Lung (tissue), 12 donors: ENCODE data around the gene TXNRD2. TPM values are rescaled to one million over a fixed set of nuclear protein-coding genes. Genes with fewer than 3 reads are reported as not detected.

Source experiments
- ATAC-seq: fragments of 200-7000 bp; cut with Tn5 transposase; one replicate; pipeline ENCODE4 v1.9.1; 2020; ENCODE audit warnings: moderate number of reproducible peaks; ENCODE audit not compliant: insufficient read depth, low FRiP score
- DNase-seq, 3 donors: peaks; one replicate each; pipeline ENCODE4 v3.0.0-alpha.2; 2013 to 2017
- H3K27ac ChIP-seq, 2 donors: one replicate each; pipeline ENCODE4 v1.5.1; 2013; ENCODE audit warnings: mild to moderate bottlenecking in 2 of 2, moderate library complexity in 2 of 2, control low read depth in 1 of 2, inconsistent platforms in 1 of 2, low read depth in 1 of 2, low read length in 1 of 2
- H3K27me3 ChIP-seq, 3 donors: one replicate each; pipeline ENCODE4 v1.5.1; 2013; ENCODE audit warnings: low read length in 2 of 3; ENCODE audit not compliant: control insufficient read depth in 3 of 3, insufficient read depth in 3 of 3
- H3K36me3 ChIP-seq, 4 donors: one replicate each; pipeline ENCODE4 v1.5.1; 2013; ENCODE audit warnings: low read length in 4 of 4, mild to moderate bottlenecking in 1 of 4, moderate library complexity in 1 of 4; ENCODE audit not compliant: control insufficient read depth in 4 of 4, insufficient read depth in 4 of 4
- H3K4me1 ChIP-seq, 5 donors: one replicate each; pipeline ENCODE4 v1.5.1; 2013; ENCODE audit warnings: low read length in 5 of 5, mild to moderate bottlenecking in 2 of 5, moderate library complexity in 1 of 5; ENCODE audit not compliant: control insufficient read depth in 5 of 5, insufficient read depth in 5 of 5
- H3K4me3 ChIP-seq: one replicate; pipeline ENCODE4 v1.5.1; 2013; ENCODE audit warnings: mild to moderate bottlenecking, control low read depth, moderate library complexity
- H3K9ac ChIP-seq, 2 donors: one replicate each; pipeline ENCODE4 v1.5.1; 2013; ENCODE audit warnings: low read length in 2 of 2, control low read depth in 1 of 2; ENCODE audit not compliant: insufficient read depth in 1 of 2
- H3K9me3 ChIP-seq, 4 donors: one replicate each; pipeline ENCODE4 v1.5.1; 2013; ENCODE audit warnings: low read length in 3 of 4, mild to moderate bottlenecking in 1 of 4, moderate library complexity in 1 of 4; ENCODE audit not compliant: control insufficient read depth in 4 of 4, insufficient read depth in 3 of 4
- CTCF ChIP-seq: IDR thresholded peaks from 2 replicates; pipeline ENCODE4 v1.5.1; 2012; ENCODE audit warnings: mild to moderate bottlenecking; ENCODE audit errors: control extremely low read depth, extremely low read depth
- WGBS, 2 donors: extraction: QIAGEN DNeasy Blood & Tissue Kit; methylation state at CpG; one replicate each; pipeline ENCODE4 v1.1.7; 2013; 5-methylcytosine and 5-hydroxymethylcytosine counted together
- polyA plus RNA-seq, 2 donors: library from polyadenylated mRNA; stranded (reverse); fragments of 200-250 nt; gene quantifications; one replicate each; pipeline ENCODE4 v1.2.1, GENCODE V29; 2013
- total RNA-seq, 2 donors: library from RNA; depleted of rRNA in 1 of 2; stranded (reverse); fragments of >200 nt in 1 of 2; gene quantifications; one replicate each; pipeline ENCODE4 v1.2.1, GENCODE V29; 2014 to 2021
- donor health status: control.
- donor health status: control.
- donor health status: Bipolar disorder and iron deficiency.
- donor health status: healthy.
- donor health status: DM: yes; HTN: yes; CAD: no.

The TXNRD2 gene
- total and polyA plus RNA-seq, 4 donors = 20.3 to 59.2 (median 32.2) TPM

GRCh38 chr22:19846620-19847344 is 94.8 kb downstream of the TXNRD2 start:
- no peaks in the 10 kb centered on the region for H3K27me3 ChIP-seq
- ATAC-seq (no peak), DNase-seq (no peak)
- H3K9ac ChIP-seq = no peak overlapping the region
- peaks cover 0 to 10% (median 4%) of the 10 kb centered on the region in 4 donors for H3K36me3 ChIP-seq
- H3K9me3 ChIP-seq = no peaks in the 10 kb centered on the region
- TF ChIP-seq CTCF = no peak
- H3K4me3 ChIP-seq = no peak overlapping the region
- H3K27ac ChIP-seq = no peak overlapping the region
- H3K4me1 ChIP-seq = peaks cover 0 to 34% (median 17%) of the 10 kb centered on the region in 5 donors
- 93 to 94% methylated on average over 9 of the region's 9 CpGs for WGBS, 2 donors

- peak overlapping the region in 1 of 2 donors; percentile 83 for H3K27ac ChIP-seq
- 80 to 89% methylated on average over 8 of the region's 8 CpGs for WGBS, 2 donors
- TF ChIP-seq CTCF = no peak
- ATAC-seq = no peak
- DNase-seq = no peak
- no peaks in the 10 kb centered on the region for H3K9me3 ChIP-seq
- H3K27me3 ChIP-seq = no peaks in the 10 kb centered on the region
- no peak overlapping the region for H3K9ac ChIP-seq
- peaks cover 0 to 31% (median 6%) of the 10 kb centered on the region in 5 donors for H3K4me1 ChIP-seq
- no peak overlapping the region for H3K4me3 ChIP-seq
- peaks cover 0 to 4% (median 0%) of the 10 kb centered on the region in 4 donors for H3K36me3 ChIP-seq
Measured at GRCh38 chr22:19845054-19845722, 96.4 kb downstream of the TXNRD2 start.

- WGBS, 2 donors = 19 to 23% methylated on average over 17 to 18 of the region's 18 CpGs
- Histone ChIP-seq H3K9ac (no peak overlapping the region), H3K4me1 (peaks cover 0 to 31% (median 5%) of the 10 kb centered on the region in 5 donors)
Measured at GRCh38 chr22:19844377-19845053, 97.1 kb downstream of the TXNRD2 start.

More at GRCh38 chr22:19844377-19845053, 97.1 kb downstream of the TXNRD2 start:
- no peaks in the 10 kb centered on the region for H3K9me3 ChIP-seq
- TF ChIP-seq CTCF = no peak
- peak overlapping the region in 1 of 2 donors; percentile 83 for H3K27ac ChIP-seq
- H3K27me3 ChIP-seq = no peaks in the 10 kb centered on the region
- DNase-seq (peak in 1 of 3 donors; percentile 19), ATAC-seq (peak; percentile 48)
- peaks cover 0 to 4% (median 0%) of the 10 kb centered on the region in 4 donors for H3K36me3 ChIP-seq
- no peak overlapping the region for H3K4me3 ChIP-seq
